Stimulated activated CD8-positive, alpha-beta memory T cell treated with anti-CD3 and anti-CD28 coated beads, Interleukin-15, amount 100 ng/mL, for 4 hours (primary cell): ENCODE data around the gene WHRN.

ENCODE experiments used
- DNase-seq, 2 donors: peaks; one replicate each; pipeline ENCODE4 v3.0.0-alpha.2; 2020; ENCODE audit warnings: low read depth in 2 of 2

Gene WHRN

DNA sequence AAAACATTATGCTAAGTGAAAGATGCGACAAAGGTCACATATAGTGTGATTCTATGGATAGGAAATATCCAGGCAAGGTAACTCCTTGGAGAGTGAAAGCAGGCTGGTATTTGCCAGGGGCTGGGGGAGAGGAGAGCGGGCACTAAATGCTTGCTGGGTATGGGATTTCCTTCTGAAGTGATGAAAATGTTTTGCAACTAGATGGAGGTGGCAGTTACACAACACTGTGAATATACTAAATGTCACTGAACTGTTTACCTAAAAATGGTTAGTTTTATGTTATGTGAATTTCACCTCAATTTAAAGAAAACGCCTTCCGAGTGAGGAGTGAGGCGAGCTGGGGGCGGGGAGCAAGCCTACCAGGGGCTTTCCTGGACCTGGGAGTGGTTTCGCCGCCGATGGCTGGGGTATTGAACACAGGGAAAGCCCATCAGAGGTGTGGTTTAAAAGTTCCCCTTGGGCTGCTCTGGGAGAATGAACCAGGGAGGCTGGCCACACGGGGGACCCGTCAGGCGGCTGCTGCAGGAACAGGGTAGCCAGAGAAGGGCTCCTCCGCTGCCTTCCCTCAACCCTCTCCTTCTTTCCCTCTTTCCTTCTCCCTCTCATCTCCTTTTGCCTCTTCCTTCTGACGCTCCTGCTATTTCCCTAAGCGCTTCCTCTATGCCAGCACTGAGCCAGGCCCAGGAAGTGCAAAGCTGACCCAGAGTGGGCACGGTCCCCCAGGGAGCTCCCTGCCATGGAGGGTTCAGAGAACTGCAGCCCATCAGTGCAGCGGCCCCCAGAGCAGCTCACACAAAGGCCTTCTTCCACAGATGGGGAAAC is 122.4 kb downstream of the WHRN start:
- peak; percentile 43 to 59 for DNase-seq

DNA sequence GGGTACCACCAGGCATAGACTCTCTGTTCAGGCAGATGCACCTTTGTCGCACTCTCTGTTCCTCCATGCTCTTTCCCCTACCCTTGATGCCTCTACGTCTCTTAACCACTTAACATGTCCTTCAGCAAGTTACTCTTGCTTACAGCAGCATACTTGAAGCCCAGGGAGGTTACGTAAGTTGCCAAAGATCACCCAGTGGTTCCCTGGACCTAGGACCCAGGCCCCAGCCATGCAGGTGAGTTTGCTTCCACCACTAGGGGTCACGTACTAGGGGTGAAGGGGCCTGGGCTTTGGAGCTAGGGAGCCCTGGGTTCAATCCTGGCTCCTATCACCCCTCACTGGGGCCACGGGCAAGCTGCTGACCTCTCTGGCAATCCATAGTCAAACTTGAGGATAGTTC is 126.4 kb downstream of the WHRN start:
- DNase-seq, result no peak

DNA sequence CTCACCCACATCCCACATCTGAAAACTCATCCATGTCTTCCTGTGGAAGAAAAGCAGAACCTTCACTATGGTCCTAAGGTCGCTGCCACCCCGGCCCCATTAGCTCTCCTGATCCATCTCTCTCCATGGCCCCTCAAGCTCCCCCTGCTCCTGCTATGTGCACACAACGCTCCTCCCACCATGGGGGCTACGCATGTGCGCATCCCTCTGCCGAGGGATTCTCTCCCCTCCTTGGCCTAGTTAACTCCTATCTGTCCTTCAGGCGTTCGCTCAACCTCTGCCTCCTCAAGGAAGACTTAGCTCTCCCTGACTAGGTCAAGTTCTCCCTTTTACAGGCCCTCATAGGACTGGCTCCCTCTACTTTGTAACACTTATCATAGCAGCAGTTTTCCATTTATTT is 127.3 kb downstream of the WHRN start:
- DNase-seq, result no peak

DNA sequence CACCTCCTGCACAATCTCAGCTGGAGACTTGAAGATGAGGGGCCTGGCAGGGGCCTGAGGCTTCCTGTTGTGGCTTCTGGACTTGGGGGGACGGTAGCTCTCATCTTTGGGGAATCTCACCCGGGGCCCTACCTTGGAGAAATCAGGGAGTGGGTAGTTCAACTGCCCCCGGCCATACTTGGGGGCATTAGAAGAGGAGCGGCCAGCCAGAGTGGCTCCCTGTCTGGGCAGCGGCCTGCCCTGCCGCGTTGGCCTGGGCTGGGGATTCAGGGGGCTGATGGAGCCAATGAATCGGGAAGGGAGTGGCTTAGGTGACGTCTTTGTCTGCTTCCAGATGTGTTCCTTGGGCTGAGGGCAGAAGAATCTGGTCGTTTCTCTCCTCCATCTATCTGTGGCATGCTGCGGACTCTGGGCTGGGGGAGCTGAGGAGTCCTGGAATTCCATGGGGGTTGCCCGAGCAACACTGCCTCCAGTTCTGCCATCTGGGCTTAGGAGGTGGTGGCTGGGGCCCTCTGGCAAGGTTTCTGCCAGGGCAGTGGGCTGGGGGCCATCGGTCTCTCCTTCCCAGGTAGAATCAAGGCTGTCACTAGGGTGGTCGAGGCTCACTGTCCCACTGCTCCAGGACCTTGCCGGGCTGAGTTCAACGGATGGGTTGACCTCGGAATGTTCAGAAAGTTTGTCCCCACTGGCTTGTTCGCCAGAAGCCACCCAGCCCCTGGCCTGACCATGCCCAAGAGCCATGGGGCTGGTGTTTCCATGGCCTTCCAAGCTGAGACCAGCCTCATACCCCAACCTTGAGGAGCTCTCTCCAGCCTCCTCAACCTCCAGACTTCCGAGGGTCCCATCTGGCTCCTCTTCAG is 128.5 kb downstream of the WHRN start:
- DNase-seq, result no peak

DNA sequence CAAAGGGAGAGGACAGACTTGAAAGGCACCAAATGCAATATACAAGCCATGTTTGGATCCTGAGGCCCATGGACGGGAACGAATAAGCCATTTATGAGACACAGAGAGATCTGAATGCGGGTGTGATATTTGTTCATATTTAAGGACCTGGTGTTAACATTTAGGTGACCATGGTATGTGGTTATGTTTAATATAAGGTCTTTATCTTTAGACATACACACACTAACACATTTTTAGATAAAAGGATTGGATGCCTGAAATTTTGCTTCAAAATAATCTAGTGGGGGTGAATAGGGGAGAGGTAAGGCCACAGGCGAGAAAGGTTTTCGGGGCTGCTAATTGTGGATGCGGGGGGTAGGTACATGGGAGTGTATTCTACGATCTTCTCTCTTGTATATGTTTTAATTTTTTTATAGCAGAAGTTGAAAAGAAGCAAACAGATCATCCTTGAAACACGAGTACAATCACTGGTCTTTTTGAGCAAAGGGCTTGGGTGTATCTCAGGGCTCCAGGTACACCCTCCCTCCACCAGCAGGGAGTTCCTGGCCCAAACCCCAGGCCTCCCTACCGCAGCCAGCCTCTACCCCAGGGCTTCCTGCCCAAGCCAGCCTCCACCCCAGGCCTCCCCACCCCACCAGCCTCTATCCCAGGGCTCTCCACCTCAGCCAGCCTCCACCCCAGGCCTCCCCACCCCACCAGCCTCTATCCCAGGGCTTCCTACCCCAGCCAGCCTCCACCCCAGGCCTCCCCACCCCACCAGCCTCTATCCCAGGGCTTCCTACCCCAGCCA is 129.7 kb downstream of the WHRN start:
- no peak for DNase-seq

DNA sequence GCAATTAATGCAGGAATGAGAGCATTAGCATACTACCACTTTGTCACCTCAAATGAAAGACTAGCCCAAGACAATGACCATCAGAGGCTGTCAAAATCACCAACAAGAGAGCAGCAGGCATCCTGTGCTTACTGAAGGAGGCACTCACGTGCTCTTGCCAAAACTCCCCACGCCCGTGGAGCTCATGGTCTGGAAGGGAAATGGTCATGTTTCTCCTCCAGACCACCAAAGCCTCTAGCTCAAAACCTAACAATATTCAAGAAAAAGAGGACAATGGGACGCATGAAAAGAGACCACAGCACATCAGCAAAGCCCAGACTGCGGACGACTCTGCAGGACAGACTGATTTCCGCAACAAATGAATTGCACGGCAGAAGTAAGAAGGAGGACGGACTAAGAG is 130.3 kb downstream of the WHRN start:
- DNase-seq, result no peak

DNA sequence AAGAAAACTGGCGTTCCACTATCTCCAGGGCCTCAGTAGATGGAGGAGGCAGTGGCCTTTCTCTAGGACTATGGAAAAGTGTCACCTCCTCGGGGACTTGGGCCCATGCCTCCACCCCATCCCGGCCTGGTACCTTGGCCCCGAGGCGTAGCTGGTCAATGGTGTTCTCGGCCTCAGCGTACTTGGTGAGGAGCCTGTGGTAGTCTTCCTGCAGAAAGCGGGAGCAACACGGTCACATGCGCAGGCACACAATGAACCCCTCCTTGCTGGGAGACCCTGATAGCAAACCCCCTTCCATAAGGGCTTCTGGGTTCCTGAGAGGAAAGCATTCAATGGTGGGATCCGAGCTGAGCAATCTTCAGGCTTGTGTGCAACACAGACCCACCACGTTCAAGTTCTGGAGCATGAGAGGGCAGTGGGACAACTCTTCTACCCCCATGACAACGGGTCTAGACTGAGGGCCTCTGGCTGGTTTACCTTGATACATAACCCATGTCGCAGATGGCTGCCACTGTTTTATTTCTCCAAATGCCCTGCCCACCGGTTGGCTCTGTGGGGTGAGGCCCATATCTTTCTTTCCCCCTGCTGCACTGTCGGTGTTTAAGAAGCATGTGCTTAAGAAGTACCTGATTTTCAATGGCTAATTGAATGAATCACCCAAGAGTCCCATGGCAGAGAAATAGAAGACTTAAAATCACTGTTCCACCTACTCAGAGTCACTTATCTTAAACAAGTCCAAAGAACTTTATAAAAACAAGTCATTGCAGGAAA is 131.1 kb downstream of the WHRN start:
- no peak for DNase-seq

DNA sequence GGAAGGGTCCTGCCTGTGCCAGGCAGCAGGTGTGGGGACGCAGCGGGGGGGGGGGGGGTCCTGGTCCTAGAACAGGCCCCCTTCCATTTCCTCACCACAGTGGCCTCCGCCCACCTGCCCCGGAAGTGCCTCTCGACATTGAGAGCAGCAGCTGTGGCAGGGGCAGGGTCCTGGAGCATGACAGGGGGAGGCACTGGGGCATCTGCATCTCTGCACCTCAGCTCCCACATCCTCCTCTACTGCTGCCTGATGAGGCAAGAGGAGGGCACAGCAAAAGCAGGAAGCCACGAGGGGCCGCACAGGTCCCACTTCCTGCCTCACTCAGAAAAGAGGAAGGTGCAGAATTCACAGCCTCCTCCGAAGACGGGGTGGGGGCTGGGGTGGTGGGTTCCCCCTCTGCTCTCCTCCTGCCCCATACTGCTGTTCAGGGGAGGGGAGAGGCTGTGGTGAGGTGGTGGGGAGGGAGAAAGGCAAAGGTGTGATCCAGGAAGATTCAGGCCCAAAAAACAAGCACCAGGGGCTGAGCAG is 132.3 kb downstream of the WHRN start:
- peak; percentile 56 to 60 for DNase-seq

DNA sequence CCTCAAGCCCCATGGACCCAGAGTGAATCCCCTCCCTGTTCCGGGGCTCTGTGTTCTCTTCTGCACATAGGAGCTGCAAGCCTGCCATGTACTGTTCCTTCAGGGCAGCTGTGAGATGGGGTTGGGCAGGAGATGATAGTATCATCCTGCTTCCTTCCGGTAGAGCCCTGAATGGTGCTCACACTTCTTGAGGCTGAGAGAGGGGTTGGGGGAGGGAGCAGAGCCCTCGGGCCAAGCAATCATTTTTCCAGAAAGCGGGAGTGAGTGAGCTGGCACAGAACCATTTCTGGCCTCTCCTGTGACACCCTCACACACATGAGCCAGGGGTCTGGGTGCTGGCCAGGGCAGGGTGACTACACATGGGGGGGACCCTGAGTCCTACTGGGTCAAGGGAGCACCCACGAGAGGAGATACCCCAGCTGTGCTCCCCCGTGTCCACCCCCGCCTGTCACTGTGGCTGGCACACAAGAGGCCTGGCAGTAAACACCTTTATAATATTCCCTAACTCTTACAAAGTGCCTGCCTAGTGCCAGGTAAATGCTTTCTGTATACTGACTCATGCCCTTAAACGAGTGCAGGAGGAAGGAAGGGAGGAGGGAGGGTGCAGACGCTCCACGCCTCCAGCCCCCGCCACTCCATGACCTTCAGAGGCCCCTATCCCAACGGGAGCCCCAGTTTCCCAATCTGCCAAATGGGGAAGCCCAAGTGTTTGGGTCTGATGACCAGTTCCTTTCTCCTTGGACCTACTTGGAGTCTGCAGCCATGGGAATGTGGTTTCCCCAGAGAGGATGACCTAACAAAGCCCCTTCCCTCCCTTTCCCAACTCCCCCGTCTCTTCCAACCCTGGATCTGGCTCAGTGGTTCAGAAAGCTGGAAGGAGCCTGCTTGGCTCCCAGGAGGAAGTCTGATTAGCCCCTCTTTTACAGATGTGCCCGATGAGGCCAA is 133.0 kb downstream of the WHRN start:
- DNase-seq, result no peak

DNA sequence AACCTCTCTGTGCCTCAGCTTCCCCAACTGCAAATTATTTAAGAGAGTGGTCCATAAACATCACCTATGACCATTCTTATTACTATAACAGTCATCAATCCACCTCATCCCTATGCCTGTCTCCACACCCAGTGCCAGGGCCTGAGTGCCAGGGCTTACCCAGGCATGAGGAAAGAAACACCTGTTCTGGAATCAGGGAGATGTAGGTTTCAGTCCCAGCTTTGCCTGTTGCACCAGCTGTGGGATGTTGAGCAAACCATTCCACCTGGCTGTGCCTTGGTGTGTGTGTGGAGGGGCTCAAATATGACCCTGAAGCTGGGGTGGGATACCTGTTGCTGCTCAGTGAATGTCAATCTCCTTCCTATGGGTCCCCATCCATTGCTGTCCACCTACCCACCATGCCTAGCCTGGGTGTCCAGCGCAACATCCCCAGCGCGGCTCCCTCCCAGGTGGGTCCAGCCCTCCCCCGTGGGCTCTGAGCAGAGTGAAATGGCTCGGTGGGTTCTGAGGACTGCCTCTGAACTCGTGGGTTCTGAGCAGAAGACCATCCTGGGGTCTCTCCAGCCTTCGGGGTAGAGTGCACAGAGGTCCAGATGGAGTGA is 133.8 kb downstream of the WHRN start:
- DNase-seq, result no peak

DNA sequence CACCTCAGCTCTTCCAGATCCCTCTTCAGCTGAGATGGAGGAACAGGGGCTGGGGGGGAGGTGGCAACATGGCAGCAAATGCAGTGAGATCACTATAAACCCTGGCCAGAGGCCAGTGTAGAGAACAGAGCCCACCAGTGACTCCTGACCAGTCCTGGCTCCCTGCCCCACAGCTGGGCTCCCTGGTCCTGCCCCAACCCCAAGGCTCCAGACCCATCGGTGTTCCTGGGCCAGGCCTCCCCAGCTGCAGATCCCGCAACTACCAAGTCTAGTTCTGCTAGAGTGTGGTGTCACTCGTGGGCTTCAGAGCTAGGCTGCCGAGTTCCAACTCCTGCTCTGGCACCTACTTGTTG is 134.3 kb downstream of the WHRN start:
- no peak for DNase-seq

DNA sequence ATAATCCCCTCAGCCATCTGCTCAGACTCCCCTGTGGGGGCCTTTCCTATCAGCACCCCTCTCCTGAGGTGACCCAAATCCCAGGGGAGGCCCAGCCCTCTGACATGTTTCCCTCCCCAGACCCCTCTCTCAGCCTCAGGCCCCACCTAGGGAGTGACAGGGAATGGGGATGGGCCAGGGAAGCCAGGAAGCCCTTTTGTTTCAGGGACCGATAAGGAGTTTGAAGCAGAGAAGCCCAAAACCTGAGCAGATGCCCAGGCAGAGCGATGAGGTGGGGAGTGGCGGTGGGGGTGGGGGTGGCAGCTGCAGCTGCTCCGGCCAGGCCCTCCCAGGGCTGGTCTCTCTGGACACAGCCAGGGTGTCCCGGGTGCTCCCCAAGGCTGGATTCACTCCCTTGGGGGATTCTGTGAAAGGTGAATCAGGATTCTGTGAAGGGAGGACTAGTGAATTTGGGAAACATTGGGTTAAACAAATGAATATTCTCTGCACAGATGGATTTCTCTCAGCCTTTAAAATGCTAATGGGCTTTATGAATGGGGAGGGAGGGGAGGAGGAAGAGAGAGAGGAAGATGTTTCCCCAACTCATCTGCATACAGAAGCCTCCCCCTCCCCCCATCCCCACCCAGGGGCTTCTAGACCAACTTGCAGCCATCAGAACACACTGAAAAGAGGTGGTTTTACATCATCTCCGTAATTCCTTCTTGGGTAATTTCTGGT is 134.9 kb downstream of the WHRN start:
- no peak for DNase-seq

DNA sequence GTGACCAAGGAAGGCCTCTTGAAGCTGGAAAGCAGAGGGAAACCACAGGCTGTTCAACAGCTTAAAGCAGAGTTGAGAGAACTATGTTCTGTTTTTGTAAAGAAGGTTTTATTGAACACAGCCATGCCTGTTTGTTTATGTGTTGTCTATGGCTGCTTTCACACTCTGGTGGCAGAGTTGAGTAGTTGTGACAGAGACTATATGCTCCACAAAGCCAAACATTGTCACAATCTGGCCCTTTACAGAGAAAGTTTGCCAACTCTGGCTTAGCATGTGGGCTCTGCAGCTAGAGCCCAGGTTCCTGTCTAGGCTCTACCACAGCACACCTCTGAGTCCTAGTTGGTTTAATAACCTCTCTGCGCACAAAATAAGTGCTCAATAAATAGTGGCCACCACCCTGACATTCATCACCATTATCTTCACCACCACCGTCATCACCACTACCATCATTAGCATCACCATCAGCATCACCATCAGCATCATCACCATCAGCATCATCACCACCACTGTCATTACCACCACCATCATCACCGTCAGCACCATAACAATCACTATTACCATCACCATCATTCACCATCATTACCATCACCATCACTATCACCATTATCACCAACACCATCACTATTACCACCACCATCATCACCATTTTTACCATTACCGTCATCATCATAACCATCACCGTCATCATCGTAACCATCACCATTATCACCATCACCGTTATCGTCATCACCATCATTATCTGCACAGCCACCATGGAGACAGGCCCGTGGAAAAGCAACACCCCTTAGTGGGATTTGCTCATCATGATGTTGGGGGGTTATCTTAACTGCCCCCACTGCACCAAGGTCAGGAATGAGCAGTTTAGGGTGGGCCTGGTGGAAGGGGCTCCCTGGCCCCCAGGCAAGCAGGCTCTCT is 135.8 kb downstream of the WHRN start:
- DNase-seq, result no peak

DNA sequence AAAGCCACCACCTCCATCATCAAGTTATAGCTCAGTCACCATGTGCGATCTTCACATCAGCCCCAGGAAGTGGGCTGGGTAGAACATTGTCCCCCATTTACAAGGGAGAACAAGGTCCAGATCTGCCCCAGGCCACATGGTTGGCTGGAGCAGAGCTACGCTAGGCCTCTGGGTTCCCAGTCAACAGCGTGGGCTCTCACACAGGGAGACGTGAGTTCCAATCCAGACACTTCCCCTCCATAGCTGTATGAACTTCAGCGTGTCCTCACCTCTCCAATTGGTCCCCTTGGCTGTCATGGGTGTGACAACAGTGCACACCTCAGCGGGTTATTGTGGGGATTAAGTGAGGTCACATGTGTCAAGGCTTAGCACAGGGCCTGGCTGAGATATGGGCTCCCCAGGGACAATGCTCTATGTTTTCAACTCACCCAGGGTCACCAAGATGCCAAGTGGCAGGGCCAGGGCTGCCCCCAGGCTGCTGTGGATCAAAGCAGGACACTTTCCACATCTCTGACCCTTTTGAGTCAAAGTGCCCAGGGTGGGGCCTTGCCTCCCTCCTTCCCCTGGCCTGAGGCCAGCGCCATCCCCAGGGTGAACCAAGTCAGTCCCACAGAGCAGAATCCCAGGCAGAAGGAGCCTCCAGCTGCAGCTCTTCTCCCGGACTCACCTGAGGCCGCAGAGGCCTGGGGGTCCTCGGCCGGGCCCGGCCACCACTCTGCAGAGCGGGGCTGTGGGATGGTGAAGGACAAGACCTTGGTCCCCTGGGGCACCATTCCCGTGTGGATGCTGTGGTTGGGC is 137.3 kb downstream of the WHRN start:
- no peak for DNase-seq

DNA sequence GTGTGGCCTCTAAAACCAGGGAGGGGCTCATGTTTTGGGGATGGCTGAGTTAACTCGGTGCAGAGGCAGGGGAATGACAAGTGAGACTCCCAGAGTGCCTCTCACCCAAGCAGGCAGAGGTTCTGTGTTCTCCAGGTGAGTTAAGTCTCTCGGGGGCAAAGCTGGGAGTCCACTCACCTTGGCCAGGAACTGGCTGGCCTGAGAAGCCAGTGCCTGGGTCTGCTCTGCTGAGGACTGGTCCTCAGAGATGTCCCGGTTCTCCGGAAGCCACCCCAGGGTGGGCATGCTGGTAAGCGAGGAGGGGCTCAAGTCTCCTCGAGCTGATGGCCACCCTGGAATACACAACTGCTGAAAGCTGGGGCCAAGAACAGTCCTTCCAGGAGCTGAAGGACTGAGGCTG is 137.9 kb downstream of the WHRN start:
- no peak for DNase-seq

DNA sequence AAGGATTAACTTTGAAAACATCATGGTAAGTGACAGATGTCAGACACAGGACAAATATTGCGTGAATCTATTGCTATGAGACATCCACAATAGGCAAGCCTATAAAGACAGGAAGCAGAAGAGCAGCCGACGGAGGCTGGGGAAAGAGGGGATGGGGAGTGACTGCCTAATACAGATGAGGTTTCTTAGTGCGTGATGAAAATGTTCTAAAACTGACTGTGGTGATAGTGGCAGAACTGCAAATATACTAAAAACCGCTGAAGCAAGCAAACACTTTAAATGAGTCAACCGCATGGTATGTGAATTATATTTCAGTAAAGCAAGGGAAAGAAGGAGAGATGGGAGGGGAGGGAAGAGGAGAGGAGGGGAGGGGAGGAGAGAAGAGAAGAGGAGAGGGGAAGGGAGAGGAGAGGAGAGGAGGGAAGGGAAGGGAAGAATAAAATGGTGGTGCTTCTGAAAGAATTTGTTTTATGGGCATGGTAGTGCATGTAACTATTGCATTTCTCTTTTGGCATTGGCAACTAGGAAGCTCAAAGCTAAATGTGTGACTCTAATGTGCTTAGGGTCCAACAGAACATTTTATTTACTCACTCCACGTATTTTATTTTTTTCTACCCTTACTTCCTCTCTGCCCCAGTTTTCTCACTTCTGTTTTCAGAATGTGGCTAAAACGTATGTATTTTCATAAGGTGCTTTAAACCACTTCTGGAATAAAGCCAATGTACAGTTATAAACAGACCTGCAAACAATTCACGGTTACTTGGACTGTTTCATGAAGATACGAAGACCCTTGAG is 138.7 kb downstream of the WHRN start:
- no peak for DNase-seq
